Peyer's patch (tissue), 4 donors: Measurements from ENCODE around the gene NPTXR.

ENCODE experiments used
- POLR2A ChIP-seq, 2 donors: fragments of 450-650 bp; IDR thresholded peaks; one replicate each; pipeline ENCODE4 v1.5.1; 2017; ENCODE audit warnings: antibody characterized with exemption in 2 of 2, mild to moderate bottlenecking in 2 of 2, moderate library complexity in 2 of 2
- TF ChIP-seq, protein P1 (sequence below), 6 experiments: fragments of 450-650 bp in 4 of 6; fragments of 200-600 bp in 2 of 6; sonication (generic) in 1 of 6; IDR thresholded peaks; one replicate each; pipeline ENCODE4 v1.5.1; 2017 to 2019; ENCODE audit warnings: antibody characterized with exemption in 6 of 6, mild to moderate bottlenecking in 3 of 6, moderate library complexity in 1 of 6

DNA sequence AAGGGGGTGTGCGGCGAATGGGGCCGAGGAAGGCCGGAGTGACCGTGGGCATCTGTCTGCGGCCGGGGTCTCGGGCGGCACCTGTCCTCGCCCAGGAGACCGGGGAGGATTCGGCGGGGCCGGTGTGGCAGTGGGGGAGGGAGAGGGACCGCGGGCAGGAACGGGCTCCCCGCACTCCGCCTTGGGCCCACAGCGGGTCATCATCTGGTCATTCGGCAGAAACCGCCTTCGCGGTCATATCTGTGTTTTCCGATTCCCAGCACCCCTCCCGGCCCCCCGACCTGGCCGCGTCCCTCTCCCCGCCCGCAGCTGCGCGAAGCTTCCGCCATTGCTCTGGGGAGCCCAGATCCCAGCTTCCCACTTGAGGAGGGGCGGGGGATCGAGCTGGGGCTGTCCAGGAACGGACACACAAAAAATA is 29.0 kb upstream of the NPTXR start:
- TF ChIP-seq, protein P1, sequence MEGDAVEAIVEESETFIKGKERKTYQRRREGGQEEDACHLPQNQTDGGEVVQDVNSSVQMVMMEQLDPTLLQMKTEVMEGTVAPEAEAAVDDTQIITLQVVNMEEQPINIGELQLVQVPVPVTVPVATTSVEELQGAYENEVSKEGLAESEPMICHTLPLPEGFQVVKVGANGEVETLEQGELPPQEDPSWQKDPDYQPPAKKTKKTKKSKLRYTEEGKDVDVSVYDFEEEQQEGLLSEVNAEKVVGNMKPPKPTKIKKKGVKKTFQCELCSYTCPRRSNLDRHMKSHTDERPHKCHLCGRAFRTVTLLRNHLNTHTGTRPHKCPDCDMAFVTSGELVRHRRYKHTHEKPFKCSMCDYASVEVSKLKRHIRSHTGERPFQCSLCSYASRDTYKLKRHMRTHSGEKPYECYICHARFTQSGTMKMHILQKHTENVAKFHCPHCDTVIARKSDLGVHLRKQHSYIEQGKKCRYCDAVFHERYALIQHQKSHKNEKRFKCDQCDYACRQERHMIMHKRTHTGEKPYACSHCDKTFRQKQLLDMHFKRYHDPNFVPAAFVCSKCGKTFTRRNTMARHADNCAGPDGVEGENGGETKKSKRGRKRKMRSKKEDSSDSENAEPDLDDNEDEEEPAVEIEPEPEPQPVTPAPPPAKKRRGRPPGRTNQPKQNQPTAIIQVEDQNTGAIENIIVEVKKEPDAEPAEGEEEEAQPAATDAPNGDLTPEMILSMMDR (IDR thresholded peaks at IDR 0.05) = no peak
- no peak for TF ChIP-seq POLR2A (IDR thresholded peaks at IDR 0.05)
